GM18517 (cell line): Measurements from ENCODE around the gene UGT1A1.

Experiments used
- ATAC-seq: cut with Tn5 transposase; IDR thresholded peaks from one replicate; pipeline ENCODE4 v1.9.1; 2021; ENCODE audit warnings: mild to moderate bottlenecking, moderate library complexity; ENCODE audit not compliant: unreplicated experiment

The UGT1A1 gene

DNA sequence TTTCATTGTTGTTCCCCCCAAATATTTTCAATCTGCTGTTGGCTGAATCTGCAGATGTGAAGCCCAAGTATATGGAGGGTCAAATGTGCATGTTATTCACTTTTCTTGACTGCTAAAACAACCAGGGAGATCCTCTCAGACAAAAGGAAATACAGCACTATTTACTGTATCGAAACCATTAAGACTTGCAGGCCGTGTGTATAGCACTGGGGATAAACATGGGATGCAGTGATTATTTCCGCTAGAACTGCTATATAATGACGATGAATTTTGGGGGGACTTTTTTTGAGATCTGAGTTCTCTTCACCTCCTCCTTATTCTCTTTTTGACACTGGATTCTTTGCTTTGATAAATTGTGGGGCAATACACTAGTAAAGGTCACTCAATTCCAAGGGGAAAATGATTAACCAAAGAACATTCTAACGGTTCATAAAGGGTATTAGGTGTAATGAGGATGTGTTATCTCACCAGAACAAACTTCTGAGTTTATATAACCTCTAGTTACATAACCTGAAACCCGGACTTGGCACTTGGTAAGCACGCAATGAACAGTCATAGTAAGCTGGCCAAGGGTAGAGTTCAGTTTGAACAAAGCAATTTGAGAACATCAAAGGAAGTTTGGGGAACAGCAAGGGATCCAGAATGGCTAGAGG lies 3.5 kb upstream of the UGT1A1 start:
- no peak for ATAC-seq

DNA sequence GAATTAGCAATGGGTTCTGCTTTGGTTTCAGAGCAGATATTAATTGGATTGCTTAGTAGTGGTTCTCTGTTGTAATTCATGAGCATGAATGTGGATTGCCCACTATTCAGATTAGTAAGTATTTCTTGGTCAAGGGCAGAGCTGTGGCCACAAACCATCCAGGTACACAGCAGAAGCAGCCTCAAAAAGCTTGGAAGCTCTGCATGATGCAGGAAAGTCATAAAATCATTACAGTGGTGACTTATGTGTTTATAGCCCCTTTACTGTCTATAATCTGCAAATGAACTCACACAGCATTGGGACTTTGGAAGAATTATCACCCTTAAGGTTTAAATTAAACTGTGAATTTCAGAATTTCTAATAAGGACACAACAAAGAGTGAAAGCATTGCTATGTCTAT lies 1.9 kb upstream of the UGT1A1 start:
- ATAC-seq = no peak

DNA sequence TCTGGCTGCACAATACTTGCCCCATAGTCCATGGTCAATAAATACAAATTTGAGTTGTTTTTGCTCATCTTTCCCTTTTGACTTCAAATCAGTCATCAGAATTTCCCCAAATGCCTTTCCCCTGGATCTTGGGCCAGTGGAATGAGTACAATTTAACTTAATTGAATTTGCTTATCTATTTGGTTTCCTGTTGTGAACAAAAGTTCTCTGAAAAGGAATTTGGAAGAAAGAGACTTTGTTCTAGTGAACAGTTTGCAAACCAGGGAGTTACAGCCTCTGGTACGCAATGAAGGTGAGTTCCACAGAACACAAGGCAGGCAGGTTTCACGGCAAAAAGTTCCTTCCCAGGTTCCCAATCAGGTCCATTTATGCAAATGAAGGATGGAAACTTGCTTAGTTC lies 1.2 kb upstream of the UGT1A1 start:
- ATAC-seq = no peak

DNA sequence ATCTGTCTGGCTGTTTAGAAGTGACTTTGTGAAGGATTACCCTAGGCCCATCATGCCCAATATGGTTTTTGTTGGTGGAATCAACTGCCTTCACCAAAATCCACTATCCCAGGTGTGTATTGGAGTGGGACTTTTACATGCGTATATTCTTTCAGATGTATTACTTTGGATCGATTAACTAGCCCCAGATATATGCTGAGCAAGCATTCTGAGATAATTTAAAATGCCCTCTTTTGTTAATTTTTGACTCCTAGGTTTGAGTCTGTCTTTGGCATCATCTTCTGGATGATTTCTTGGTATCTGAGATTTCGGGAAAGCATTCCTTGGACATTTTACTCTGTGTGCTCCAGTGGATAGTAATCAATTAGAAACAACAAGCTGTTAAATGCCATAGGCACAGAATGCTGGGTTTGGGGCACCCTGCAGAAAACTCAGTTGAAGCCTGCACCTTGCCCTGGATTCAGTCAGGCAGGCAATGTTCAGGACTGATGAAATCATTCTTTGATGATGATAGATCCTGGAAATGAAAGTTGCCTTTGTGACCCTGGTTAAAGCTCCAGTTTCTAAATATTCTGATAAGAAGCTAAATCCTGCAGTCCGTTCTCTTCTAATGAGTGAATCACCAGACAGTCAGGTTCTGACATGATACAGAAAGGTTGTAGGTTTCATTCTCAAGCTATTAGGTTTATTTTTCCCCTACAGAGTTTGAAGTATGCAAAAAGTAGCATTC lies 1.1 kb downstream of the UGT1A1 start:
- no peak for ATAC-seq

DNA sequence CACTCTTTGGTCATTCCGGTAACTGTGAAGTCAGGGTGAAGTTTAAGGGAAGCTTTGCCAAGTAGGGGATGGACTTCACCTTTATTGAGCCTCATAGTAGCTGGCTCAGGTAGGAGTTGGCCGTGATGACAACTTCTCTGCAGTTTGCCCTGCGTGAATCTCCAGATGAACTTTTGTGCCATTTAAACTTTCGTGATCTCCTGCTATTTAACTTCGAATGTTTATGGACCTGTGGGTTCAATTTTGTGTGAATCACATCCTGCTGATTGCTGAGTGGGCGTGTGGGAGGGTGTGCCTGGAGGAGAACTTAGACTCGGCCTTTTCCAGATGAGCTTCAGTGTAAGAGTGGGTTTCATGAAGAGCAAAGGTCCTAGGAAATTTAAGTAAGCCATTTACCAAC lies 4.2 kb downstream of the UGT1A1 start:
- no peak for ATAC-seq

DNA sequence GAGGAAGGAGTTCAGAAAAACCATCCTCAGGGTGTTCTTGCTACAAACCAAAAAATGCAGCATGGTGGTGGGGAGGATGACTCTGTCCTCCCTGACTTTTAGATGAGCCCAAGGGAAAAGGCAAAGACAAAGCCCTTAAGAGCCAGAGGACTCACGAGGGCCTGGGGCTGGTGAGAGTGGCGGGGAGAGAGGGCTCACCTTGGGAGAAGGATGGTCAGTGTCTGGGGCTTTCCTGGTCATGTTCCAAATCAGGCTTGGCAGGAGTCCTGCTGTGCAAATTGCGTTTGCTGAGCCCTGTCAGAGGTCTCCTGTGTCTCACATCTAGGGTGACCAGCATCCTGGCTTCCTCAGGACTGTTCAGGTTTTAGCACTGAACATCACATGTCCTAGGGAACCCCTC lies 4.7 kb downstream of the UGT1A1 start:
- ATAC-seq = no peak

DNA sequence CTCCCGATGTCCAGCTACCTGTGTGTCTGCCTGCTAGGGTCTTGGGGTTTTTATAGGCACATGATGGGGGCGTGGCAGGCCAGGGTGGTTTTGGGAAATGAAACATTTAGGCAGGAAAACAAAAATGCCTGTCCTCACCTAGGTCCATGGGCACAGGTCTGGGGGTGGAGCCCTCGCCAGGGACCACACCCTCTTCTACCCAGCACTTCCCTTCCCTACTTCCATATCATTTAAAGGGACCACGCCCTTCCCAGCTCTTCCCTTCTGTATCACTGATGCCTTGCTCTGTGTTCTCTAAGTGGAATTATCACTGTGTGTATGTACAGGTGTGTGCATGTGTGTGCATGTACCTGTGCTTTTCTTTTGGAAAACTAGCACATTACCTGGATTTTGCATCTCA lies 6.3 kb downstream of the UGT1A1 start:
- ATAC-seq = no peak

DNA sequence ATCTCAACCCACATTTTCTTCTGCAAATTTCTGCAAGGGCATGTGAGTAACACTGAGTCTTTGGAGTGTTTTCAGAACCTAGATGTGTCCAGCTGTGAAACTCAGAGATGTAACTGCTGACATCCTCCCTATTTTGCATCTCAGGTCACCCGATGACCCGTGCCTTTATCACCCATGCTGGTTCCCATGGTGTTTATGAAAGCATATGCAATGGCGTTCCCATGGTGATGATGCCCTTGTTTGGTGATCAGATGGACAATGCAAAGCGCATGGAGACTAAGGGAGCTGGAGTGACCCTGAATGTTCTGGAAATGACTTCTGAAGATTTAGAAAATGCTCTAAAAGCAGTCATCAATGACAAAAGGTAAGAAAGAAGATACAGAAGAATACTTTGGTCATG lies 8.0 kb downstream of the UGT1A1 start:
- no peak for ATAC-seq

DNA sequence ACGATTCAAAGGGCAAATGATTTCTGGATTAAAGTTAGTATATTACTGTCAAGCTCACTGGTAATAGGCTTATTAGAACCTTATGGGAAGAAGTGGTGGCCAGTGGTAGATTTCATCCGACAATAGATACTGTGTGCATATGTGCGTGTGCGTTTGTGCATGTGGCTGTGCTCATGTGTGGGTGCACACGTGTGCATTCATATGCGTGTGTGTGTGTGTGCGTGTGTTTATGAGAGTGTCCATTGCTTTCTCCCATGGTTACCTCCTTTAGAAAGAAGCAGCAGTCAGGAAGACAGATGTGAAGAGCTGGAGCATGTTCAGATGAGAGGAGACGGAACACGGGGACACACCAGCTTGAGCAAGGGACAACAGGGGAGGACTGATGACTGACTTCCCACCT lies 9.2 kb downstream of the UGT1A1 start:
- ATAC-seq = no peak

DNA sequence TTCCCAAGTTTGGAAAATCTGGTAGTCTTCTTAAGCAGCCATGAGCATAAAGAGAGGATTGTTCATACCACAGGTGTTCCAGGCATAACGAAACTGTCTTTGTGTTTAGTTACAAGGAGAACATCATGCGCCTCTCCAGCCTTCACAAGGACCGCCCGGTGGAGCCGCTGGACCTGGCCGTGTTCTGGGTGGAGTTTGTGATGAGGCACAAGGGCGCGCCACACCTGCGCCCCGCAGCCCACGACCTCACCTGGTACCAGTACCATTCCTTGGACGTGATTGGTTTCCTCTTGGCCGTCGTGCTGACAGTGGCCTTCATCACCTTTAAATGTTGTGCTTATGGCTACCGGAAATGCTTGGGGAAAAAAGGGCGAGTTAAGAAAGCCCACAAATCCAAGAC lies 12.1 kb downstream of the UGT1A1 start:
- ATAC-seq = no peak

DNA sequence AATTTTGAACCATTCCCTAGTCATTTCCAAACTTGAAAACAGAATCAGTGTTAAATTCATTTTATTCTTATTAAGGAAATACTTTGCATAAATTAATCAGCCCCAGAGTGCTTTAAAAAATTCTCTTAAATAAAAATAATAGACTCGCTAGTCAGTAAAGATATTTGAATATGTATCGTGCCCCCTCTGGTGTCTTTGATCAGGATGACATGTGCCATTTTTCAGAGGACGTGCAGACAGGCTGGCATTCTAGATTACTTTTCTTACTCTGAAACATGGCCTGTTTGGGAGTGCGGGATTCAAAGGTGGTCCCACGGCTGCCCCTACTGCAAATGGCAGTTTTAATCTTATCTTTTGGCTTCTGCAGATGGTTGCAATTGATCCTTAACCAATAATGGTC lies 12.5 kb downstream of the UGT1A1 start:
- ATAC-seq = no peak

DNA sequence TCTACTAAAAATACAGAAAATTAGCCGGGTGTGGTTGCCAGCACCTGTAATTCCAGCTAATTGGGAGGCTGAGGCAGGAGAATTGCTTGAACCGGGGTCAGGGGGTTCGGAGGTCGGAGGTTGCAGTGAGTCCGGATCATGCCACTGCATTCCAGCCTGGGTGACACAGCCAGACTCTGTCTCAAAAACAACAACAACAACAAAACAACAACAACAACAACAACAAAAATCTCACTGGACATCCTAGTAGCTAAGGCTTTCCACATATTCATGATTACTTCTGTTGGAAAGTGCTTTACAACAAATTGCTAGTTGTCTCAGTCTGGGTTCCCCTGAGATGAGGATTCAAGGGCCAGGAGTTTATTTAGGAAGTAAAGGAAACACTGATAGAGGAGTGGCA lies 13.8 kb downstream of the UGT1A1 start:
- no peak for ATAC-seq

DNA sequence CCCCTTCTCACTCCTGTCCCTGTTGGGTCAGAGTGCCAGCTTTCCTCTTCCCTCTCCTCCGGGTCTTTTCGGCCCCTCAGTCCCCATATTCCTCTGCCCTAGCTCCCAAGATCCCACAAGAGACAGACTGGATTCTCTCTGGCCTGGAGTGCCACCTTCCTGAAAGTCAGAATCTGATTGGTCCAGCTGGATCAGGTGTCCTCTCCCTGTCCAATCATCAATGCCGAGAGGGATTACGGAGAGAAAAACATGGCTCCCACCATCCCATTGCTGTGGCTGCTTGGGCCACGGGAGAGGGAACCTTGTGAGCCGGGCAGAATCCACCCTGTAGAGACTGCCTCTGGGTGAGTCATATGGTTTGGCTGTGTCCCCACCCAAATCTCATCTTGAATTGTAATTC lies 15.3 kb downstream of the UGT1A1 start:
- no peak for ATAC-seq

DNA sequence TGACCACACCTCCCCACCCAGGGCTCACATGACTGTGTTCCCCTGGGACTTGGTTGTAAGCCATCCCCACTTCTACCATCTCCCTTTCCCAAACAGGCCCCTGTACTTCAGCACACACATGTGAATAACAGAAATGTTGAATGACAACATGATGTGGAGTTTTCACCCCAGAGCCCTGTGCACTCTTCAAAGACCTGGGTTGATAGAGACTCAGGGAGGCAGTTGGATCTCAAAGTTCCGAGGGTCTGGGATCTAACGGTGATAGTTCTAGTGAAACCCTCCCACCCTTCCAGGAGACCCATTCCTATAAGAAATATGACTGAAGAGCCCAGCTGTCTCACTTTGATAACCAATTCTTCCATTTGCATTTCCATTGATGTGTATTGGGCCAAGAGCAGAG lies 18.0 kb downstream of the UGT1A1 start, which contains the start of gene MROH2A:
MROH2A (plus strand) TSS at position 301 of the 400 bp plus-strand sequence. CDS start 1,029 bp downstream, outside the sequence.
- no peak for ATAC-seq

DNA sequence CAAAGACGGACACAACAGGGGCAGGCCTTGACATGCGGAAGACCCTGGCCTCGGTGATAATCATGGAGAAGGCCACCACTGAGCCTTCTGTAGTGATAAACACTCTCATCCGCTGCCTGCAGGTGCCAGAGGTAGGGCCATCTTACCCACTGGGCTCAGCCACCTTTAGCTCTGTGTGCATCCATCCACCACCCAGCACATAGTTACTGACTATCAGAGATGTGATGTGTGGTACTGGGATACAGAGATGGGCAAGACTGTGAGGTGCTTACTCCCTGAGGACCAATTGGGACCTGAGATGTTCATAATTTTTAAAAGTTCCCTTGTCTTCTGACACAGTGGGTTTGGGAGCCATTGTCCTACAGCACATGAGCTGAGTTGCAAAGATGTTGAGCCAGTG lies 19.7 kb downstream of the UGT1A1 start:
- ATAC-seq = no peak

DNA sequence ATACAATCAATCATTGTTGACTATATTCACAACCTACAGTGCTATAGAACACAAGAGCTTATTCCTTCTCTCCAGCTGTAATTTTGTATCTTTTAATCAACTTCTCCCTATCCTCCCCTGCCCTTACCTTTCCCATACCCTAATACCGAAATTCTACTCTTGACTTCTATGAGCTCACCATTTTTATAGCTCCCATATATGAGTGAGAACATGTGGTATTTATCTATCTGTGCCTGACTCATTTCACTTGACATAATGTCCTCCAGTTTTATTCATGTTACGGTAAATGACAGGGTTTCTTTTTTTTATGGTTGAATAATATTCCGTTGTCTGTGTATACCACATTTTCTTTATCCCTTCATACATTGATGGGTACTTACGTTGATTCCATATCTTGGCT lies 20.7 kb downstream of the UGT1A1 start:
- ATAC-seq = no peak

DNA sequence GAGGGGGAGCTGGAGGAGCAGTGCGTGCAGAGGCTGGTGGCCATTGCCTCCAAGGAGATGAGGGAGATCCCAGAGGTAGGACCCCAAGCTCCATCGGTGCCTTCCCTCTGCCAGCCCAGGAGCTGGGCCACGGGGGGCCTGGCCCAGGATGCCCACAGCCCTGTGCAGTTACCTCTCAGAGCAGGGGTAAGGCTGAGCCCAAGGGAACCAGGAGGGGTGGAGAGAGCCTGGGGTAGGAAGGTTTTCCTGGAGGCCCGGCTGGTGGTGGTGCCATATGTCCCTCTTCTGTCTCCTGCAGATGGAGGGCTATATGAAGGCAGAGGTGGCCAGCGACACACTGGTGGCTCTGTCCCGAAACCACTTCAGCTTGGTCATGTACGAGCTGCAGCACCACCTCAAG lies 29.5 kb downstream of the UGT1A1 start:
- ATAC-seq = no peak

DNA sequence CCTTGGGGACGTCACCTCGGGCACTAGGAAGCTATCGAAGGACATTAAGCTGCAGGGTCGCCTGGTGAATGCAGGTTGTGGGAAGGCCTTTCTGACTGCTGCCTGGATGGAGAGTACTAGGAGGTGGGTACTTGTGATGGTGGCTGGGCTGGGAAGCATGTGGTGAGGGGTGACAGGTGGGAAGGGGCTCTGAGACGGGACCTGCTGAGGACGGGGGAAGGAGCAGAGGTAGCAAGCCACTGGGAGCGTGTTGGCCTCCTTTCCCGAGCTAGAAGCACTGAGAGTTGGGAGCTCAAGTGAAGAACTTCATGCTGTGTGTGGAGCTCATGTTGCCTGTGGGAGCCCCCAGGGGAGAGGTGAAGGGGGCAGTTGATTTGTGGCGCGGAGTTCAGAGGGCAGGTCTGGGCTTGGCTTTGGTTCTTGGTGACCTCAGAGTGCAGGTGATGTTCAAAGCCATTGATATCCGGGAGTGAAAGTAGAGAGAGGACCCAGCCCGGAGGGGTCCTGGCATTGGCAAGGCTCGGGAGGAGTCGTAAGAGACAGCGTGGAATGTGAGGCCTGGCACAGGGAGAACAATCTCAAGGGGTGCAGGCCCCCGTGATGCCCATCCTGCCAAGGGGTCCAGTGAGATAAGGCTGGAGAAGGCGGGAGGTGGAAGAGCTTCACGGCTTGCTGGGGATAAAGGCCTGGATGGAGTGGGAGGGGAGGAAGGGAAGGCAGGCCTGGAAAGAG lies 31.2 kb downstream of the UGT1A1 start:
- no peak for ATAC-seq

DNA sequence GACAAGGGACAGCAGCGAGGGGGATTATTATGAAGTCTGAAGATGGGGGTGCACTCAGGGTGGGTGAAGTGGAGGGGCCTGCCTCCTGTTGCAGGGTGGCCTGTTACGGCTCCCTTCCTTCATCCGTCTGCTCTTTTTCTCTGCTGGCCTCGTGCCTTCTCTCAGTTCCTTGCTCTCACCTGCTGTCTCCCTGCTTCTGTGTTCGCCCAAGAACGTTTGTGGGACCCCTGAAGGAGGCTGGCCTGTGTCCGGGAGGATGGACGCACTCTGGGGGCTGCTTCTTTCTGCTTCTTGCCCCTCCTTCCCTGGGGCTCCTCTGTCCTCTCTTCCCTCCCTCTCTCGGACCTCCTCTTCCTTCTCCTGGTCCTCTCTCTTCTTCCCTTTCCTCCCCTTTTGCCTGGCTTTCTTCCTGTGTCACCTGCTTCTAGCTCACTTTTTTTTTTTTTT lies 31.8 kb downstream of the UGT1A1 start:
- no peak for ATAC-seq

DNA sequence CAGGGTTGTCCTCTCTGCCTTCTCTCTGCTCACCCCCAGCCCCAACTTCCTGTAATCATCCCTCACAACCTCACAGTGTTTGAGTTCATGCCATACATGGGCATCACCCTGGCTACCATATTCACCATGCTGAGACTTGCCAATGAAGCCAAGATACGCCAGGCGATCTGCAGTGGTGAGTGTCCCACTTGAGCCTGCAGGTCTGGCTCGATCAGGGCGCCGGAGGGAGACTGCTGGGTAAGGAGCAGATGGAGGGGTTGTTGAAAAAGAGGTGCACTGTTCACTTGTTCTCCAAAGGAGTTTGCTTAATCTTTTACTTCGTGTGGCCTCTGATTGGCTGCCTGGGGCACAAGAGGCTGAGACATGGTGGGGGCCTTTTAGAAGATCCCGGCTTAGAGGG lies 32.6 kb downstream of the UGT1A1 start:
- ATAC-seq = no peak

DNA sequence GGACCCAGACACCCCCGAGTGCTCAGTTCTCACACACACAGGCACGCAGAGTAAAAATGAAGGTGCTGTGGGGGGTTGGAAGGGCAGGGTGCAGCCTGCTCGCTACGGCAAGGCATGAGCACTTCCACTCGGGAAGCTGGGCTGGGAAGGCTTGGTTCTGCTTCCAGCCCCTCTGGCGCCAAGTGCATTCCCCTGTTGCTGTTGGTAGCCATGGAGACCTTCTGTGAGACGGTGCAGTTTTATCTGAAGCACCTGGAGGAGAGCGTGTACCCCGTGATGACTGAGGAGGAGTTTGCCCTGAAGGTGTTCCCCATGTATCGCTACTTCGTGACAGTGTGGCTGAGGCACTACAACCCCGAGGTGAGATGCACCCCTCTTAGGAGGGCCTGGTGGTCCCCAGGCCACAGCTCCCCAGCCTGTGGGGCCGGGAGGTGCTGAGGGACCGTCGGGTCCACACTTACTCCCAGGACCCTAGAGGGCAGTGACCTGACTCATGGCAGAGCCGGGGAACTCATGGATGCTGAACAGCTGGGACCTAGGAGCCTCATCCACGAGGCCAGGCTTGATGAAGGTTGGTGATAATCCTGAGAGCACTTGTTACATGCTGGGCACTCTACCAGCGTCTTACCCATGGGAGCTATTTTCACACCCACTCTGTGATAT lies 33.5 kb downstream of the UGT1A1 start:
- ATAC-seq = no peak
